Right lung (tissue), 5 donors: Measurements from ENCODE around the gene MED31. TPM values are rescaled to one million over a fixed set of nuclear protein-coding genes. Genes with fewer than 3 reads are reported as not detected.
"Not testable (repeated sequence)": the region's sequence is repeated elsewhere in the genome, so short reads cannot be mapped to it uniquely, and the experiment has no call there.

Experiments
- DNase-seq, 2 donors: peaks; one replicate each; pipeline ENCODE4 v3.0.0-alpha.2; 2013
- polyA plus RNA-seq, 5 donors: library from polyadenylated mRNA; unstranded; fragments of 120-200 nt; gene quantifications; one replicate each; pipeline versions ENCODE4 v1.2.1 to v1.2.3, GENCODE V29; 2013; ENCODE audit warnings: inconsistent platforms in 1 of 5, low replicate concordance in 1 of 5; ENCODE audit not compliant: insufficient read length in 5 of 5, insufficient read depth in 1 of 5

Gene MED31
- polyA plus RNA-seq, 5 donors, result 27.1 to 30.2 (median 28.7) TPM

- DNase-seq, result not testable (repeated sequence)
Measured at GRCh38 chr17:6656797-6657632, 5.6 kb upstream of the MED31 start.

DNA sequence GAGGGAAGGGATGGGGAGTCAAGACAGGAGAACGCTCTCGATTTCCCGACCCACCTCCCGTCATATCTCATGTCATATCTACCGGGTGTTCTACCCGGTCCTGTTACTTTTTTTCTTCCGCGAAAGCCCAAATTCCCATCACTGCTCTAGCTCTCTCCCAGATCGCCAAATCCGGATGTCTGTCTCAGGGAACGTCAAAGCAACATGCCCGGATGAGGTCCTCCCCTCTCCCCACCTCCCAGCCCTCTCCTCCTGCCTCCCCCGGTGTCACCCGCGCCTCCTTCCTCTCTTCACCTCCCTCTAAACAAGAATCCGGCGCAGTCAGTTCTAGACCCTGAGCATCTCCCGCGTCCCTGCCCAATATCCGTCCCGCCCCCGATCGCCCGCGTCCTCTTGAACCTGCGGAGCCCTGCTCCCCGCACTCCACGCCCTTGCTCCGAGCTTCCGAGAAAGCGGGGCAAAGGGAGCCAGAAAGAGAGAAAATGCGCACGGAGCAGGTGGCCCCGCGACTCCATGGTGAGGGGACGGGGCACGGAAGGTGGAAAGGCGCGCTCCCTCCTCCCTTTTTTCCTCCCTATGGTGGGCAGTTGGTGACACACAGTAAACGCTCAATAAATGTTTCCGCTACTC is 4.4 kb upstream of the MED31 start:
- not testable (repeated sequence) for DNase-seq

DNA sequence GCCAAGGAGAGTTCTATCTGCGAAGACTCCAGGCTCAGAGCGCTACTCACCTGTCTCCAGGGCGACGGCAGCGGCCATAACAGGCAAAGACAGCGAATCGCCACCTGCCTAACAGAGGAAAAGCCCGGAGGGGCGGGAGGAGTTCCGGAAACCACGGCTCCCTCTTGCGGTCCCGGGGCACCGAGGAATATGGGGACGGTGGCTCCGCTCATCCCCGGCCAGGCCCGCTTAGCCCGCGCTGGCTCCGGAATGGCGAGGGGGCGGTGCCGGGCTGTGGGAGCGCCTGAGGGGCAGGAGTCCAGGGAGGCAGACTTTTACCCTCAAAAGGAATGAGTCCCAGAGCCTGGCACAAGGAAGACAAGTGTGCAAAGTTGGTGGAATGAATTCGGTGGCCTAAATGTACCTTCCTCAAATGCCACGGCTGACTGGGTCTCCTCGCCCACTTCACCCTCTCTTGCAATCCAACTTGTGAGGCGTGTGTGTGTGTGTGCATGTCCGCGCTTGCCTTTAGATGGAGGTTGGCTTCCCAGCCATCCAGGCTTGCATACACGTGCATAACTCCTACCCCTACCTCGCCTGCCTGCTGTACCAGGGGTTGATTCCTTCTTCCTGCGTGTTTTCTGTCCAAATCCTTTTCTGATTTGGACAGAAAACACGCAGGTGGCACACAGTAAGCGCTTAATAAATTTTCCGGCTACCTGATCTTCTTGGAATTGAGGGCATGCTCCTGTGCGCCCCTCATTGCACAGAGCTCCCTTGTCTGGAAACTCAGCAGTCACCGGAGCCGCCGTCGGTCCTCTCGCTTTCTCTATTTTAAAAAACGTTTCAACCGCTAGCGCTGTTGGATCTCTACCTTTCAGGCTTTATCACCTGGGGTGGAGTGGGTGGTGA is 3.7 kb upstream of the MED31 start:
- DNase-seq, result no peak

GRCh38 chr17:6651919-6652452 is 581 bp upstream of the MED31 start:
- DNase-seq, result peak; percentile 49 to 60

- DNase-seq, result no peak
Measured at GRCh38 chr17:6648181-6648580, 3.2 kb downstream of the MED31 start.

- DNase-seq, result no peak
Measured at GRCh38 chr17:6643451-6644125, 7.8 kb downstream of the MED31 start.

- DNase-seq, result no peak
Measured at GRCh38 chr17:6642592-6642991, 8.8 kb downstream of the MED31 start.

DNA sequence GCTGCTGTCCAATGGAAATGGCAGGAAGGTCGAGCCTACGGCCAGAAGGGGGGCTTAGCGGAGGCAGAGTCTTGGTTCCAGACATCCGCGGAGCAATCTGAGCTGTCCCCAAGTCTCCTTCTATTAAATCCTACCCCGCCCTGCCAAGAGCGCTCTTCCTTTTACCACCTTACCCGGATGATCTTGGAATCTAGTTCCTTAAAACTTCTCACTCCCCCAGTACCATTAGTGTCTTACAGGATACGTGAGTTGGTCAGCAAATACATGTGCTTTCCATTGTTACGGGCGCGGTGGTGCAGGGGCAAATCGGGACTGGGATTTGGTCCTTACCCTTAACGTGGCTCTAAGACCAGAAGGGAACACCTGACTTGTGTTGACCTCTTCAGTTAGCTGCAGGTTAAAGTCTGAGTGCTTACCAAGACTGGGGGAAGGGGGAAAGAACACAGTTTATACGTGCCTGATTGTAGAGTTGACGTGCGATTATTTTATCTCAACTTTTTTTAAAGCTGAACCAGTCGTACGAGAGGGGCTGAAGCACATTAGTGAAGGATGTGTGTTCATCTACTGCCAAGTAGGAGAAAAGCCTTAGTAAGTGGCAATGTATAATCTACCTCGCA is 10.1 kb downstream of the MED31 start:
- peak in 1 of 2 donors; percentile 52 for DNase-seq

DNA sequence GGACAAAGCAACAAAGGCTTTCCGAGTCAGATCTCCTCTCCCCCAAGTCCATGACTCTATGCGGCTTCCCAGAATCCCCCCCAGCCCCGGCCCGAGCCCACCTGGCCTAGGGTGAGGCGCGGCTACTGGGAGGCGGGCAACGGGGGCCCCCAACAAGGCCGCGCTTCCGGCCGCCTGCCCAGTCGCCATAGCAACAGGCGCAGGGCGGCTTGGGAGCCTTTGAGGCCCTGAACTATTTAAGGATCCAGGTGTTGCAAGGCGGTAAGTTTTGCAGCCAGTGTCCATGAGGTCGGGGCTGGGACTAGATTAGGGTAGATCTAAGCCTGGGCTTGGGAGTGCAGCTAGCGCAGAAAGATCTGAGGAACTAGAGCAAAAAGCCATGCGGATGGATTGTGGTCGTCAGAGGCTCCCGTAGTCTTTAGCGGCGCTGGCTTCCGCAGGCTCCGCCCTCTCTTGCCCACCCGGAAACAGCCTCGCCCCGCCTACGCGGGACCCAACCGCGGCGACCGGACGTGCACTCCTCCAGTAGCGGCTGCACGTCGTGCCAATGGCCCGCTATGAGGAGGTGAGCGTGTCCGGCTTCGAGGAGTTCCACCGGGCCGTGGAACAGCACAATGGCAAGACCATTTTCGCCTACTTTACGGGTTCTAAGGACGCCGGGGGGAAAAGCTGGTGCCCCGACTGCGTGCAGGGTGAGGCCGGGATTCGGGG is 10.7 kb downstream of the MED31 start, which contains the start of the genes KIAA0753 and TXNDC17:
Gene KIAA0753, minus strand, starts transcription at position 176 of the 711 bp plus-strand sequence. CDS start 5,608 bp downstream, outside the sequence.
Gene TXNDC17, plus strand, starts transcription at position 525 of the 711 bp plus-strand sequence. Its CDS starts 23 bp downstream, at position 548.
- DNase-seq, result peak; percentile 92 to 93

DNA sequence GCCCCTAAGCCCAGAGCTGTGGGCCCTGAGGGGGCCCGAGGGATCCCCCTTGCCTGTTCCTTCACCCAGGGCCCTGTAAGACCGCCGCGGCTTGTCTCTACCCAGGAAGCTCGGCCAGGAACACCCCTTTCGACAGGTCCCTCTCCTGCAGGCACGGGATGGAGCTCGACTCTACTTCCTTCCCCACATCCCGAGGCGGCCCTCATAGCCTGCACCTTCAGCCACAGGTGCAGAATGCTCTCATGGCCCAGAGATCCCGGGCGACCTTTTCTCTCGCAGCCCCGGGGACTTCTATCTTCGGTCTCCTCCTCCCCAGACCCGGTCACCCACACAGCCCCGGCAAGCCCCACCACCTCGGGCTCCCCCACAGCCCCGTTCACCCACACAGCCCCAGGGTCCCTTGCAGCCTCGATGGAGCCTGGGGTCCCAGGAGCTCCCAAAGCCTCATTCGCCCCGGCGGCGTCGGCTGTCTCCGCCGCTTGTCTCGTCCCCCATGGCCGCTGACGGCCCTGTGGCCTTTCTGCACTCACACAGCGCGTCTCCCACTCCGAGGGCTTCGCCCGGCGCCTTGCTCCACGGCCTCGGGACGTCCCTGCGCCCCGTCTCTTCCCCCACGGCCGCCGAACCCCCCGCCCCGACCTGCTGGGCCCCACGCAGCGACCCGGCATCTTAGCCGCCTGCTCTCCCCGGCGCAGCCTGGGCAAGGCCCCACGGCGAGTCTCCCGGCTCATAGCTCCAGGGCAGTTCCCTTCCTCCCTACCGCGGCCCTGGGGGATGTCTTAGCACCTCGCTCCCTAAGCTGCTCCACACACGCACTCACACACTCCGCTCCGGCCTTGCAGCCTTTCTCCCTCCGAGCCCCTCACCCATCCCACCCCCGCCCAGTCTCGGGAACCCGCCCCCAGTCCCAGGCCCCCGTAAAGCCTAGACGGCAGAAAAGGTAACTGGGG is 11.5 kb downstream of the MED31 start:
- DNase-seq, result no peak

DNA sequence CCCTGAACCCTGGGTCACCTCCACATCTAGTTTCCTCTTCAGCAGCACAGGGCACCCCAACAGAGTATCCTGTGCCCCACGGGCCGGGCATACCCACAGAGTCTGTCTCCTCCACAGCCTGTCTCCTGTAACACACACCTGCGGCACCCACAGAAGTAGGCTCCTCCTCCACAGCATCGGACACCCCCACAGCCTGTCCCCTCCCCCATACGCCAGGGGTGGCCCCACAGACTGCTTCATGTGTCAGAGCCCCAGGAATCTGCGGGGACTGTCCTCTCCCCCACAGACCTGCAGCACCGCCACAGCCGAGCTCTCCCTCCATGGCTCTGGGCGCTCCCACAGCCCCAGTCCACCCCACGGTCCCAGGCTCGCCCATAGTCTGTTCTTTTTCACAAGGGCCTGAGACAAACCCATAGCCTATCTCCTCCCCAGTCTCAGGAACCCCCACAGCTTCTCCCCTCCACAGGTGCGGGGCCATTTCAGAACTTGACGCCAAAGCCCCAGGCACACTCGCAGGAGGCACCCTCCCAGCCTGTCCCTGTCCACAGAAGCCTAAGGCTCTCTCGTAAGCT is 12.3 kb downstream of the MED31 start:
- DNase-seq, result no peak

DNA sequence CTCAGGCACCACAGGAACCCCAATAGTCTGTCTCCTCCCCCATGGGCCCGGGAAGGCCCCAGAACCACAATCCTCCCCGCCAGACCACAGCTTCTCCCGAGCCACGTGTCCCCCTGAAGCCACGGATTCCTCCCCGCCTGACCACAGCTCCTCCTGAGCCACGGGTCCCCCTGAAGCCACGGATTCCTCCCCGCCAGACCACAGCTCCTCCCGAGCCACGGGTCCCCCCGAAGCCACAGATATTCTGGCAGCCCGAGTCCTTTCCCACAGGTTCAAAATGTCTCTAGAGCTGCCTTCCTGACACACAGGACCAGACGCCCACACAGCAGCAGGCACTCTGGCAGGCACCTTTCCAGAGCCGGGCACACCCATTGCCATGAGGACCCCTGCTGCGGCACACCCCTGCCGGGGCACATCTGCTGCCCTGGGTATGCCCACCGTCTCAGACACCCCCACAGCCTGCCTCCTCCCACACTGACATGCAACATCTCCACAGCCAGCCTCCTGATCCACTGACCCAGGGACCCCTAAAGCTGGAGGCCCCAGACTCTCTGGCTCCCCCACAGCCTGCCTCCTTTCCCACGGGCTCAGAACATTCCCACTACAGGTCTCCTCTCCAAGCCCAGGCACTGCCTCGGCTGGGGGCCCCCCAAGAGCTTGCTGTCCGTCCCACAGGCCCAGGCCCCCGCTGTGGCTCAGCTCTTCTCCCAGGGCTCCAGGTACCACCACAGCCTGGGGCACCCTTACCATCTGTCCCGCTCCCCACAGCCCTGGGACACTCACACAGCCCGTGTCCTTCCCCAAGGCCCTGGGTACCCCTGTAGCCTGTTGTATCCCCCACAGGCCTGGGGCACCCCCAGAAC is 13.1 kb downstream of the MED31 start:
- no peak for DNase-seq

- no peak for DNase-seq
Measured at GRCh38 chr17:6637458-6637840, 14.0 kb downstream of the MED31 start.

DNA sequence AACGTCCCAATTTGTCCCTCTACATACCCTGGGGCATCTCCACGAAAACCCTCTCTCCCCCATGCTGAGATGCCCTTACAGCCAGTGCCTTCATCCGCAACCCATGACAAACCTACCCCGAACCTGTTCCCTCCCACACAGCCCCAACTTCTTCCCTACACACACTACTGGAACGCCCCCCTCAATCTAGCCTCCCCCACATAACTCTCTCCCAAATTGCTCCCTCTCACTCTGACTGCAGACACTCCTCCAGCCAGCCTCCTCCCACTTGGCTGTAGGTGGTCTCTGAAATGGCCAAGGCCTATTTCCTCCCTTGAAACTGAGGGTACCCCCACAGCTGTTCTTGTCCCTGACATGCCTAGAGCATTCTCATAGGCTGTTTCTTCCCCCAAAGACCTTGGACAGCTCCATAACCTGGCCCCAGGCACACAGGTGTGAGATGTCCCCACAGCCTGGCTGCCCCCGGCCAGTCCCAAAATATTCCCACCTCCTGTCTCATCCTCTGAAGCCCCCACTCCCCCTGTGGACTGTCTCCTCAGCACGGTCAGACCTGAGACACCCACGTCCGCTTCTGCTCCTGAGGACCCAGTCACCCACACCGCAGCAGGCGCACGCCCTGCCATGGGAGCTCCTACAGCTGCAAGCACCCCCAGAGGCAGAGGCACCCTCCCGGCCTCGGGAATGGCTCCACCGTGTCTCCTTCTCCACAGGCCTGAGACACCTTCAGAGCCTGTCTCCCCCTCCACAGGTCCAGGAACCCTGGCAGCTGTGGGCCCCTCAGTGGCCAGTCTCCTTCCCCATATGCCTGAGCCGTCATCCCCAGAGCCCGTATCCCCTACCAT is 14.6 kb downstream of the MED31 start:
- no peak for DNase-seq

- DNase-seq, result no peak
Measured at GRCh38 chr17:6636105-6636504, 15.3 kb downstream of the MED31 start.

GRCh38 chr17:6633263-6633662 is 18.1 kb downstream of the MED31 start:
- DNase-seq, result no peak
